Measurements from ENCODE around the gene LRSAM1.
A peak's percentile ranks its signal among the peaks of the same experiment; 100 is the strongest.

LRSAM1 gene

GRCh38 chr9:127450830-127451607 is at the start of gene LRSAM1, which contains the start of gene RPL12:
Gene LRSAM1 (plus strand): TSS chr9:127451510. CDS start chr9:127454528, 3,018 bp downstream.
Gene RPL12 (minus strand): TSS chr9:127451406. CDS start chr9:127451317, 89 bp downstream.
- DNase-seq (ENCODE audit: low spot score) = peak; percentile 100

- no peak for DNase-seq (ENCODE audit: low spot score)
Observed at GRCh38 chr9:127402401-127403090, 48.8 kb upstream of the LRSAM1 start.

GRCh38 chr9:127403507-127404192 is 47.7 kb upstream of the LRSAM1 start:
- no peak for DNase-seq (ENCODE audit: low spot score)

- DNase-seq (ENCODE audit: low spot score) = no peak
Observed at GRCh38 chr9:127404631-127405030, 46.7 kb upstream of the LRSAM1 start.

GRCh38 chr9:127405344-127406125 is 45.8 kb upstream of the LRSAM1 start:
- DNase-seq (ENCODE audit: low spot score) = no peak

GRCh38 chr9:127406799-127407491 is 44.4 kb upstream of the LRSAM1 start:
- DNase-seq (ENCODE audit: low spot score) = no peak

- no peak for DNase-seq (ENCODE audit: low spot score)
Observed at GRCh38 chr9:127407492-127407843, 43.8 kb upstream of the LRSAM1 start.

- no peak for DNase-seq (ENCODE audit: low spot score)
Observed at GRCh38 chr9:127411122-127411521, 40.2 kb upstream of the LRSAM1 start.

- DNase-seq (ENCODE audit: low spot score) = no peak
Observed at GRCh38 chr9:127415141-127415540, 36.2 kb upstream of the LRSAM1 start.

GRCh38 chr9:127415657-127416056 is 35.7 kb upstream of the LRSAM1 start:
- no peak for DNase-seq (ENCODE audit: low spot score)

- peak; percentile 86 for DNase-seq (ENCODE audit: low spot score)
Observed at GRCh38 chr9:127417131-127418036, 33.9 kb upstream of the LRSAM1 start.

GRCh38 chr9:127418037-127418471 is 33.3 kb upstream of the LRSAM1 start:
- DNase-seq (ENCODE audit: low spot score) = no peak

- DNase-seq (ENCODE audit: low spot score) = no peak
Observed at GRCh38 chr9:127419348-127419747, 32.0 kb upstream of the LRSAM1 start.

GRCh38 chr9:127421057-127421456 is 30.3 kb upstream of the LRSAM1 start:
- DNase-seq (ENCODE audit: low spot score) = no peak

- DNase-seq (ENCODE audit: low spot score) = no peak
Observed at GRCh38 chr9:127422133-127422782, 29.1 kb upstream of the LRSAM1 start.

GRCh38 chr9:127422787-127423186 is 28.5 kb upstream of the LRSAM1 start:
- DNase-seq (ENCODE audit: low spot score) = no peak

- DNase-seq (ENCODE audit: low spot score) = no peak
Observed at GRCh38 chr9:127423476-127423933, 27.8 kb upstream of the LRSAM1 start.

GRCh38 chr9:127423934-127424675 is 27.2 kb upstream of the LRSAM1 start, which contains the start of gene ZNF79:
Gene ZNF79 (plus strand): TSS chr9:127424382. CDS start chr9:127424788, 406 bp downstream.
- peak; percentile 99 for DNase-seq (ENCODE audit: low spot score)

- DNase-seq (ENCODE audit: low spot score) = no peak
Observed at GRCh38 chr9:127424676-127424999, 26.7 kb upstream of the LRSAM1 start.

Data from COLO829 (cell line).